ENCODE data around the gene SIX6.

Gene SIX6

GRCh38 chr14:60506985-60507829, 1.7 kb upstream of the SIX6 start:
- Mint-ChIP-seq H3K4me1 (peaks cover 5% of the 10 kb centered on the region), H3K27me3 (peaks cover 17% of the 10 kb centered on the region), H3K4me3 (no peak overlapping the region), H3K27ac (no peak overlapping the region), H3K9me3 (no peaks in the 10 kb centered on the region), H3K36me3 (no peaks in the 10 kb centered on the region)
- ATAC-seq (ENCODE audit: low read depth) (no peak), DNase-seq (ENCODE audit: low spot score in 2 of 2) (no peak)

DNA sequence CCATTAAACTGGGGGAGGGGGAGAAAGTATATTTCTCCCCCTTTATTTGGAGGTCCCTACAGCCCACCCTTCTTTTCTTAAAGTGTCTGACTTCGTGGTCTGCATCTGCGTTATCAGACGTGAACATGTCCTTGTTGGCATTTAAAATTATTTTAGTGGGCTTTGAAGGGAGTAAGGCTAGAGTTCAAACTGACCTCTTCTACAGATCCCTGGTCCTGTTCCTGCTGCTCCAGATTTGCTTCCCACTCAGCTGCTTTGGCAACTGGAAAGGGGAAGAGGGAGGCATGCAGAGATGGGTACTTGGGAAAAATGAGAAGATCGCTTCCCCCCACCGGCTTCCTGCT, 611 bp upstream of the SIX6 start:
- peaks cover 22% of the 10 kb centered on the region for H3K27me3 Mint-ChIP-seq
- no peak overlapping the region for H3K4me3 Mint-ChIP-seq
- no peak overlapping the region for H3K27ac Mint-ChIP-seq

GRCh38 chr14:60509438-60510253, 700 bp downstream of the SIX6 start:
- Mint-ChIP-seq H3K27me3 (peaks cover 22% of the 10 kb centered on the region), H3K9me3 (no peaks in the 10 kb centered on the region), H3K27ac (no peak overlapping the region), H3K4me3 (no peak overlapping the region), H3K4me1 (peaks cover 9% of the 10 kb centered on the region), H3K36me3 (no peaks in the 10 kb centered on the region)
- ATAC-seq (ENCODE audit: low read depth) (no peak), DNase-seq (ENCODE audit: low spot score in 2 of 2) (no peak)

More for the DNA sequence above, 611 bp upstream of the SIX6 start:
- ATAC-seq (ENCODE audit: low read depth) (no peak), DNase-seq (ENCODE audit: low spot score in 2 of 2) (no peak)
- no peaks in the 10 kb centered on the region for H3K36me3 Mint-ChIP-seq
- no peaks in the 10 kb centered on the region for H3K9me3 Mint-ChIP-seq
- peaks cover 5% of the 10 kb centered on the region for H3K4me1 Mint-ChIP-seq

DNA sequence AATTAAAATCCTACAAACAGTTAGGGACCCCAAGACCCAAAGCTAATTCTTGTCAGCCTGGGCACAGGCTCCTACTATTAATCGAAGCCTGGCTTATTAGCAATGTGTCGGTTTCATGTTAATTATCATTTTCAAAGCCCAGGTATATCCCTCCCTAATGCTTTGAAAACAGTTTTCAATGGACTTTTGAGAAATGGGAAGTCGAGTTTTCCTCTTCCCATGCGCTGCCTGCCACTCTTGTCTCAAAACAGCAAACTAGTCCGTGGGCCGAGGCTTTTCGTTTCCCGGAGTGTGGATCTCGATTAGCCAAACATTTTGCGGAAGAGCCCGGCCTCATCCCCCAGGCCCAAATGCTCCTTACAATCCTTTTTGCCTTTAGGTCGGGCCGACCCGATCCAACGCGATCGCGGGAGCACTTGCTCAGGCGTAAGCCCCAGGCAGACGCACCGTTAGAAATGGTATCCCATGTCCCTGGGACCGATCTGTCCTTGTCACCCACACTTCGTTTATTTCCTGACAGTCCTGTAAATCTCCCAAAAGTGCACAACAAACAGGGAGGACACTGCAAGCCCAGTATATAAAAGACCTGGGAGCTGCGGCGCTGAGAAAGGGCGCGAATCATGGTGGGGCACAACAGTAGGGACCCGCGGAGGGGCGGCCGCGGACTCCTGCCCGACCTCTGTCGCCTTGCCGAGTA, 1.5 kb downstream of the SIX6 start:
- Mint-ChIP-seq H3K27ac (no peak overlapping the region), H3K9me3 (no peaks in the 10 kb centered on the region), H3K4me3 (no peak overlapping the region), H3K4me1 (peaks cover 9% of the 10 kb centered on the region), H3K36me3 (no peaks in the 10 kb centered on the region), H3K27me3 (peaks cover 24% of the 10 kb centered on the region)
- no peak for DNase-seq (ENCODE audit: low spot score in 2 of 2)
- ATAC-seq (ENCODE audit: low read depth), result no peak

DNA sequence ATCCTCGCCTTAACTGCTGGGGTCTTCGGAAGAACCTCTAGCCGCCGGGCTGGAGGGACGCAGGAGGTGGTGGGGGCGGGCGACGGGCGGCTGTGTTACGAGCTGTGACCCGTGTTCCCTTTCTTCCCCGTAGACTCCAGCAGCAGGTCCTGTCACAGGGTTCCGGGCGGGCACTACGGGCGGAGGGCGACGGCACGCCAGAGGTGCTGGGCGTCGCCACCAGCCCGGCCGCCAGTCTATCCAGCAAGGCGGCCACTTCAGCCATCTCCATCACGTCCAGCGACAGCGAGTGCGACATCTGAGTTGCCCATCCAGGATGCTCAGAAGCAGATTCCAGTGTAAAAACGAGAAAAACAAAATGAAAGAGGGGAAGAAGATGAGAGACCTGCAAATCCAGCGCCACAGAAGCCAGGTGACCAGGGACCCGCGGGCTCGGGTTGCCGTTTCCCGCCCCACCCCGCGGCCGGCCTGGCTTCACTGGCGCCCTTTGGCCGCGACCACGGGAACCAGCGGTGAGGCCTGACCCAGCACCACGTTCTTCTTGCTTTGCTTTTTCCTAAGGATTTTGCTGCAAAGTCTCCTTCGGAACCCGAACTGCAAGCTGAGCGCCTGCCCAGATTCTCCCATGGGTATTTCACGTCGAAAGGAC, 2.1 kb downstream of the SIX6 start:
- H3K27ac Mint-ChIP-seq, result no peak overlapping the region
- no peak for ATAC-seq (ENCODE audit: low read depth)
- peaks cover 25% of the 10 kb centered on the region for H3K27me3 Mint-ChIP-seq
- peaks cover under 1% of the 10 kb centered on the region for H3K9me3 Mint-ChIP-seq
- DNase-seq (ENCODE audit: low spot score in 2 of 2), result no peak
- H3K36me3 Mint-ChIP-seq, result no peaks in the 10 kb centered on the region
- peaks cover 11% of the 10 kb centered on the region for H3K4me1 Mint-ChIP-seq
- no peak overlapping the region for H3K4me3 Mint-ChIP-seq

GRCh38 chr14:60512126-60512525, 3.2 kb downstream of the SIX6 start:
- H3K9me3 Mint-ChIP-seq, result peaks cover 3% of the 10 kb centered on the region
- DNase-seq (ENCODE audit: low spot score in 2 of 2) (no peak), ATAC-seq (ENCODE audit: low read depth) (no peak)
- peaks cover 35% of the 10 kb centered on the region for H3K27me3 Mint-ChIP-seq
- no peak overlapping the region for H3K4me3 Mint-ChIP-seq
- peaks cover 15% of the 10 kb centered on the region for H3K4me1 Mint-ChIP-seq
- no peak overlapping the region for H3K27ac Mint-ChIP-seq
- no peaks in the 10 kb centered on the region for H3K36me3 Mint-ChIP-seq

DNA sequence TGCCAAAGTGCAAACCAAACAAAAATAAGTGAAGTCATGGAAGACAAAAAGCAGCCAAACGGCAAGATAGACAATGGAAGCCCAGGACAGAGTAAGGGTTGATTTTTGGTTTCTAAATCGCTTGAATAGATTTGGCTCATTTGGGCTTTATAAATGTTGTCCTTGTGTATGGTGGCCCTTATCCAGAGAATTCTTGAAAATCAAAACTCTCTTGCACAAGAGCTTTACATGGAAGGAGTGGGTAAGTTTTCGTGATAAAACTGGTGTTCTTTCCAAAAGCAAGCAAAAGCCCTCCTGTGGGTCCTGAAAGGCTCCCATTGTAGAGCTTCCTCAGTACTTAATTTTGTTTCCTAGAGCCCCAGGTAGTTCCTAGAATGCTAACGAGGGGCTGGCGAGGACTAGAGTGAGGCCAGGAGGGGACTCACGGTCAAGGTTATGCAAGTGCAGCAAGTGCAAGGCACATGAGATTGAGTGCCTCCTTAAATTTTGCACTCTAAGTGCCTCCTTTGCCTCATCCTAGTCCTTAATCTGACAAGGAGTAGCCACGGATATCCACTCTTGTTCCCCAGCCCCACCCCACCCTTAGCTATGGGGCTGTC, 4.1 kb downstream of the SIX6 start:
- Mint-ChIP-seq H3K27me3 (peaks cover 36% of the 10 kb centered on the region), H3K4me1 (peaks cover 15% of the 10 kb centered on the region), H3K9me3 (peaks cover 4% of the 10 kb centered on the region), H3K36me3 (no peaks in the 10 kb centered on the region), H3K4me3 (no peak overlapping the region), H3K27ac (no peak overlapping the region)
- DNase-seq (ENCODE audit: low spot score in 2 of 2), result no peak
- no peak for ATAC-seq (ENCODE audit: low read depth)

- DNase-seq (ENCODE audit: low spot score in 2 of 2), result no peak
- no peak overlapping the region for H3K27ac Mint-ChIP-seq
- H3K4me1 Mint-ChIP-seq, result peaks cover 15% of the 10 kb centered on the region
- H3K36me3 Mint-ChIP-seq, result no peaks in the 10 kb centered on the region
- H3K9me3 Mint-ChIP-seq, result peaks cover 4% of the 10 kb centered on the region
- H3K27me3 Mint-ChIP-seq, result peaks cover 33% of the 10 kb centered on the region
- H3K4me3 Mint-ChIP-seq, result peak overlapping the region; percentile 51
- no peak for ATAC-seq (ENCODE audit: low read depth)
These were observed 5.4 kb downstream of the SIX6 start for GRCh38 chr14:60514378-60514740.

GRCh38 chr14:60514741-60515491, 6.0 kb downstream of the SIX6 start:
- Mint-ChIP-seq H3K4me1 (peaks cover 15% of the 10 kb centered on the region), H3K27me3 (peaks cover 30% of the 10 kb centered on the region), H3K36me3 (no peaks in the 10 kb centered on the region), H3K4me3 (peak overlapping the region; percentile 51), H3K9me3 (peaks cover 4% of the 10 kb centered on the region), H3K27ac (no peak overlapping the region)
- DNase-seq (ENCODE audit: low spot score in 2 of 2) (peak in 1 of 2 donors; percentile 28), ATAC-seq (ENCODE audit: low read depth) (peak; percentile 27)

GRCh38 chr14:60515511-60516289, 6.8 kb downstream of the SIX6 start:
- H3K27ac Mint-ChIP-seq, result no peak overlapping the region
- peak overlapping the region; percentile 13 for H3K4me3 Mint-ChIP-seq
- H3K4me1 Mint-ChIP-seq, result peaks cover 15% of the 10 kb centered on the region
- DNase-seq (ENCODE audit: low spot score in 2 of 2) (no peak), ATAC-seq (ENCODE audit: low read depth) (no peak)
- H3K9me3 Mint-ChIP-seq, result peaks cover 4% of the 10 kb centered on the region
- peaks cover 31% of the 10 kb centered on the region for H3K27me3 Mint-ChIP-seq
- H3K36me3 Mint-ChIP-seq, result no peaks in the 10 kb centered on the region

GRCh38 chr14:60532442-60532841, 23.5 kb downstream of the SIX6 start:
- ATAC-seq (ENCODE audit: low read depth), result no peak

DNA sequence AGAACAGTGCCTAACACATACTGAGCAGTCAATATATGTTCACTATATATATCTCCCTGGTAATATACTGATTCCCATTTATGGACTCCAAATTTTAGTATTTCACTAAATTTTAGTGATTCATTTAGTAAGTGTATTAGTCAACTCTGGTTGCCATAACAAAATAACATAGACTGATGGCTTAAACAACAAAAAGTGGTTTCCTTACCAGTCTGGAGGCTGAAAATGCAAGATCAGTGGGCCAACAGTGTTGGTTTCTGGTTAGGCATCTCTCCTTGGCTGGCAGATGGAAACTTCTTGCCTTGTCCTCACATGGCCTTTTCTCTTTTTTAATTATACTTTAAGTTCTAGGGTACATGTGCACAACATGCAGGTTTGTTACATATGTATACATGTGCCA, 28.7 kb downstream of the SIX6 start:
- Mint-ChIP-seq H3K4me3 (no peak overlapping the region), H3K27ac (no peak overlapping the region), H3K27me3 (peaks cover 8% of the 10 kb centered on the region), H3K4me1 (no peaks in the 10 kb centered on the region), H3K36me3 (no peaks in the 10 kb centered on the region), H3K9me3 (peaks cover 8% of the 10 kb centered on the region)
- no peak for DNase-seq (ENCODE audit: low spot score in 2 of 2)
- no peak for ATAC-seq (ENCODE audit: low read depth)

More at GRCh38 chr14:60532442-60532841, 23.5 kb downstream of the SIX6 start:
- H3K4me1 Mint-ChIP-seq, result no peaks in the 10 kb centered on the region
- DNase-seq (ENCODE audit: low spot score in 2 of 2), result no peak
- no peak overlapping the region for H3K4me3 Mint-ChIP-seq
- no peaks in the 10 kb centered on the region for H3K9me3 Mint-ChIP-seq
- no peak overlapping the region for H3K27ac Mint-ChIP-seq
- H3K36me3 Mint-ChIP-seq, result no peaks in the 10 kb centered on the region
- H3K27me3 Mint-ChIP-seq, result peaks cover 19% of the 10 kb centered on the region
